ENCODE results near the gene SPECC1L.

GRCh38 chr22:24329453-24329852 is 58.8 kb downstream of the SPECC1L start:
- TF ChIP-seq EZH2 (IDR thresholded peaks at IDR 0.05), result no peak
- no peak for TF ChIP-seq POLR2AphosphoS5 (IDR thresholded peaks at IDR 0.05; ENCODE audit: borderline replicate concordance, low read depth, low read length)
